ENCODE measurements around the gene CALCOCO1. TPM values are rescaled to one million over a fixed set of nuclear protein-coding genes. Genes with fewer than 3 reads are reported as not detected.
A peak's percentile ranks its signal among the peaks of the same experiment; 100 is the strongest.
"Not testable (repeated sequence)": the region's sequence is repeated elsewhere in the genome, so short reads cannot be mapped to it uniquely, and the experiment has no call there.

CALCOCO1 gene
- total RNA-seq, 1 donor from 2014 or later: 212 TPM

- Histone ChIP-seq H3K27ac (no peak overlapping the region), H3K36me3 (no peaks in the 10 kb centered on the region), H3K4me3 (no peak overlapping the region), H3K9me3 (no peaks in the 10 kb centered on the region), H3K4me1 (no peaks in the 10 kb centered on the region), H3K27me3 (ENCODE audit: low read depth) (no peaks in the 10 kb centered on the region)
- no peak for DNase-seq
- no peak for ATAC-seq
- no peak for TF ChIP-seq CTCF (IDR thresholded peaks at IDR 0.05)
- intact Hi-C loops (cut with DNase I): no loop called here
These were observed 42.5 kb downstream of the CALCOCO1 start for GRCh38 chr12:53684654-53685220.

- Histone ChIP-seq H3K27ac (no peak overlapping the region), H3K4me3 (no peak overlapping the region), H3K36me3 (no peaks in the 10 kb centered on the region), H3K27me3 (ENCODE audit: low read depth) (no peaks in the 10 kb centered on the region), H3K4me1 (no peaks in the 10 kb centered on the region), H3K9me3 (no peaks in the 10 kb centered on the region)
- intact Hi-C loops (cut with DNase I): no loop called here
- ATAC-seq (no peak), DNase-seq (no peak)
- TF ChIP-seq CTCF (IDR thresholded peaks at IDR 0.05): no peak
These were observed 43.3 kb downstream of the CALCOCO1 start for GRCh38 chr12:53683983-53684382.

GRCh38 chr12:53683494-53683893, 43.8 kb downstream of the CALCOCO1 start:
- no peaks in the 10 kb centered on the region for H3K4me1 ChIP-seq
- TF ChIP-seq CTCF (IDR thresholded peaks at IDR 0.05): no peak
- ATAC-seq (no peak), DNase-seq (no peak)
- H3K27me3 ChIP-seq (ENCODE audit: low read depth): no peaks in the 10 kb centered on the region
- H3K27ac ChIP-seq: no peak overlapping the region
- intact Hi-C loops (cut with DNase I): no loop called here
- no peak overlapping the region for H3K4me3 ChIP-seq
- H3K9me3 ChIP-seq: no peaks in the 10 kb centered on the region
- H3K36me3 ChIP-seq: no peaks in the 10 kb centered on the region

- H3K4me3 ChIP-seq; H3K9me3 ChIP-seq; intact Hi-C loops (cut with DNase I); DNase-seq; H3K27me3 ChIP-seq (ENCODE audit: low read depth); H3K27ac ChIP-seq; ATAC-seq; H3K36me3 ChIP-seq: not testable (repeated sequence)
- peaks cover 22% of the 10 kb centered on the region for H3K4me1 ChIP-seq
These were observed 47.2 kb downstream of the CALCOCO1 start for GRCh38 chr12:53680061-53680460.

- H3K4me3 ChIP-seq: peak overlapping the region; percentile 96
- no peak for DNase-seq
These were observed 49.5 kb downstream of the CALCOCO1 start for GRCh38 chr12:53677800-53678148.

More at GRCh38 chr12:53677800-53678148, 49.5 kb downstream of the CALCOCO1 start:
- no peak for ATAC-seq
- Histone ChIP-seq H3K27me3 (ENCODE audit: low read depth) (no peaks in the 10 kb centered on the region), H3K27ac (peak overlapping the region; percentile 91), H3K4me1 (peaks cover 35% of the 10 kb centered on the region), H3K9me3 (no peaks in the 10 kb centered on the region), H3K36me3 (peaks cover 9% of the 10 kb centered on the region)
- TF ChIP-seq CTCF (IDR thresholded peaks at IDR 0.05): no peak
- intact Hi-C loops (cut with DNase I): no loop called here
